ENCODE measurements around the gene PTPRN2.

GRCh38 chr7:158329686-158330085 is 257.9 kb downstream of the PTPRN2 start:
- TF ChIP-seq CTCF (conservative IDR thresholded peaks at IDR 0.05) = no peak
- TF ChIP-seq EZH2 (IDR thresholded peaks at IDR 0.05; ENCODE audit: low read depth) = no peak

All from PC-9 (cell line).